ENCODE results near the gene OR10G8.

DNA sequence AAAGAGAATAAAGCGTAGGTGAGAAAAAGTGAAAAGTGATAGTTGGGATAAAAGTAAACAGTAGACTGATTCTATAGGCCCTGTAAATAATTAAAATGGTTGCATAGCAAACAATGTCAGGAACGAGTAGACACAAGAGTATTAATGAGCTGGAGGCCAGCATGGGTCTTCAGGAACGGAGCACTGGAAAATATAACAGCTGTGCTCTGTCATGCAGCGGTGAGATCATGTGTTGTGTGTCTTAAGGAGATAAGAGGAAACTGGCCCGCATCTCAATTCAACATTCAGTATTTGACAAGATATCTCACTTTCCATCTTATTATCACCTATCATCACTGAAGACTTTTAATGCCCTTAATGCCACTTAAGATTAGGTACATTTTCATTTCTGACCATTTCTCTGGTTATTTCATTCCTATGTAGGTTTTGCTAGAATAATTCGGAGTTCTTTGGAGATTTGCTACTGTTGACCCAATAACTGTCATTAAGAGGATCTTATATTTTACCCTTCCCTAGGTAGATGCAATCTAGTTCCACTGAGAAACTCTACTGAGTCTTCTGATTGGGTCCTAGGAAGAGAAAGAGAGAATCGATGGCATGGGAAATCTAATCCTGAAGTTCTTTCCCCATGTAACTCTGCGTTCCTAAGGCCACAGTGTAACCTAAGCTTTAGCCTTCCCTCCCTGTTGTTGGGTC is 53.2 kb downstream of the OR10G8 start:
- TF ChIP-seq SP1 (IDR thresholded peaks at IDR 0.05) = no peak
- no peak for TF ChIP-seq BHLHE40 (IDR thresholded peaks at IDR 0.05; ENCODE audit: borderline replicate concordance)
- no peak for TF ChIP-seq FOXA1 (IDR thresholded peaks at IDR 0.05)
- TF ChIP-seq HDGF (IDR thresholded peaks at IDR 0.05; ENCODE audit: borderline replicate concordance) = no peak
- TF ChIP-seq FOXK2 (IDR thresholded peaks at IDR 0.05) = no peak
- TF ChIP-seq CTBP1 (IDR thresholded peaks at IDR 0.05; ENCODE audit: borderline replicate concordance) = no peak
- TF ChIP-seq LEF1 (IDR thresholded peaks at IDR 0.05; ENCODE audit: borderline replicate concordance) = no peak
- no peak for TF ChIP-seq PKNOX1 (IDR thresholded peaks at IDR 0.05)
- no peak for TF ChIP-seq NFRKB (IDR thresholded peaks at IDR 0.05)

All from HEK293T (cell line).